HepG2 (cell line): ENCODE results near the gene SLC39A2. TPM values are rescaled to one million over a fixed set of nuclear protein-coding genes. Genes with fewer than 3 reads are reported as not detected.
A peak's percentile ranks its signal among the peaks of the same experiment; 100 is the strongest.

Source experiments
- CBFB ChIP-seq: sonication (generic); formaldehyde crosslinking; IDR thresholded peaks from 2 replicates; pipeline ENCODE4 v1.4.0; 2020; ENCODE audit warnings: missing genetic modification reagents
- GATAD2A ChIP-seq: IDR thresholded peaks from 2 replicates; pipeline ENCODE4 v1.6.1; 2016
- MEIS2 ChIP-seq: sonication (generic); formaldehyde crosslinking; IDR thresholded peaks from 2 replicates; pipeline ENCODE4 v1.9.0; 2021; ENCODE audit warnings: mild to moderate bottlenecking, missing genetic modification reagents
- PHF21A ChIP-seq: sonication (generic); formaldehyde crosslinking; IDR thresholded peaks from 2 replicates; pipeline ENCODE4 v1.5.0; 2020; ENCODE audit warnings: mild to moderate bottlenecking, missing genetic modification reagents
- RELA ChIP-seq: sonication (generic); formaldehyde crosslinking; IDR thresholded peaks from 2 replicates; pipeline ENCODE4 v1.4.0; 2020; ENCODE audit warnings: missing genetic modification reagents
- RXRA ChIP-seq: sonication (generic); formaldehyde crosslinking; IDR thresholded peaks from 2 replicates; pipeline ENCODE4 v1.5.1; 2020; ENCODE audit warnings: missing genetic modification reagents
- SIN3B ChIP-seq: fragments of 150-350 bp; IDR thresholded peaks from 2 replicates; pipeline ENCODE4 v1.6.1; 2014; ENCODE audit warnings: low read length
- SMARCC2 ChIP-seq: fragments of 450-650 bp; IDR thresholded peaks from 2 replicates; pipeline ENCODE4 v1.6.1; 2017; ENCODE audit warnings: antibody characterized with exemption, mild to moderate bottlenecking
- THAP11 ChIP-seq: IDR thresholded peaks from 2 replicates; pipeline ENCODE4 v1.6.1; 2016; ENCODE audit warnings: missing biosample characterization, missing genetic modification reagents
- ZFY ChIP-seq: sonication (generic); formaldehyde crosslinking; IDR thresholded peaks from 2 replicates; pipeline ENCODE4 v1.4.0; 2020; ENCODE audit warnings: missing genetic modification reagents
- ZKSCAN1 ChIP-seq: fragments of 150-350 bp; IDR thresholded peaks from 2 replicates; pipeline ENCODE4 v1.6.1; 2014; ENCODE audit warnings: low read length
- ZNF460 ChIP-seq: sonication (generic); formaldehyde crosslinking; IDR thresholded peaks from 2 replicates; pipeline ENCODE4 v1.5.1; 2020; ENCODE audit warnings: missing genetic modification reagents, mild to moderate bottlenecking, borderline replicate concordance
- polyA plus RNA-seq, 8 experiments: library from polyadenylated mRNA; depleted of rRNA in 3 of 8; stranded (reverse) in 7 of 8; unstranded in 1 of 8; fragments of >200 nt; fragmentation: Illumina TruSeq in 4 of 8; extraction: Trizol in 4 of 8; gene quantifications; 2 replicates each; pipeline versions ENCODE4 v1.2.1 to v1.2.3, GENCODE V29; 2011 to 2016; ENCODE audit warnings: low read depth in 4 of 8, missing spikeins in 1 of 8, mixed read lengths in 1 of 8; ENCODE audit not compliant: insufficient read depth in 1 of 8
- total RNA-seq, 5 experiments: library from RNA; depleted of rRNA; stranded (reverse); fragments of >200 nt; fragmentation: Illumina TruSeq; extraction: Trizol; gene quantifications; 2 replicates each; pipeline ENCODE4 v1.2.3, GENCODE V29; 2016; ENCODE audit warnings: low read depth in 1 of 5
- TF ChIP-seq, protein P1 (sequence below): sonication (generic); formaldehyde crosslinking; IDR thresholded peaks from 2 replicates; pipeline ENCODE4 v1.5.0; 2020; ENCODE audit warnings: mild to moderate bottlenecking, missing genetic modification reagents, borderline replicate concordance
- TF ChIP-seq, protein P2 (sequence below): sonication (generic); formaldehyde crosslinking; IDR thresholded peaks from 2 replicates; pipeline ENCODE4 v1.8.1; 2023; ENCODE audit warnings: mild to moderate bottlenecking, inconsistent platforms, moderate library complexity, missing genetic modification reagents, borderline replicate concordance

The SLC39A2 gene
- total and polyA plus RNA-seq, 2 of the 13 experiments (the other 11 are each of a cell fraction or from before 2014, with no cell fraction given): 0.08 to 0.11 TPM

DNA sequence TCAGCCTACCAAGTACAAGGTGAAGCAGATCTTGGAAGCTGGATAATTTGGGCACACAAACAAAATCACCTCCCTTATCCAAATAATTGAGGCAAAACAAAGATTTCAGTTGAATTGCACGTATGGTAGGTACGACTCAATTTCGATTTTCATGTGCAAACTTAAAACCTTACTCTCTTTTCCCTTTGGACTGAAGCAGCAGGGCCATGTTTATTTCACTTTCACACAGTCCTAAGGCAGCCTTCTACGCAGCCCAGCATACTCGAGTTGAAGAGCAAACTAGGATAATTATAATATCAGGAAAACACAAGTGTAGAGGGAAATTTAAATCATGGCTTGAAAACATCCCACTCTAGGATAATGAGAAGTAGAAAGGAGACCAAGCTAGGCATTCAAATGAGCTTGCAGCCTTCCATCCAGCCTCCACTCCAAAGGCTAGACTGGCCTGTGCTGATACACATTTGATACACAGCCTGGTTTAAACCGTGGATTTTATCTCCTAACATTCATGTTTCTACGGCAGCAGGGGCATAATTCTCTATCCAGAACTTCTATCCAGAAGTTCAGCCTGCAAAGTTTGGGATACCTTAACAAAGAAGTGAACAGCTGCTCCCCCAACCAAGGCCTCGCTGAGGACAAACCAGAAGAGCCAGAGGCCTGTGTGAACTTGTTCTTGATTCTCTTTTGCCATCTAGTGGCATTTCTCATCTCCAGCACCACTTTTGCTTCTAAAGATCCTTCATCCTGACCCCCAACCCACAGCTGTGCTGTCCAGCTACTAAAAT lies 40.7 kb downstream of the SLC39A2 start (continued):
- TF ChIP-seq, protein P1, sequence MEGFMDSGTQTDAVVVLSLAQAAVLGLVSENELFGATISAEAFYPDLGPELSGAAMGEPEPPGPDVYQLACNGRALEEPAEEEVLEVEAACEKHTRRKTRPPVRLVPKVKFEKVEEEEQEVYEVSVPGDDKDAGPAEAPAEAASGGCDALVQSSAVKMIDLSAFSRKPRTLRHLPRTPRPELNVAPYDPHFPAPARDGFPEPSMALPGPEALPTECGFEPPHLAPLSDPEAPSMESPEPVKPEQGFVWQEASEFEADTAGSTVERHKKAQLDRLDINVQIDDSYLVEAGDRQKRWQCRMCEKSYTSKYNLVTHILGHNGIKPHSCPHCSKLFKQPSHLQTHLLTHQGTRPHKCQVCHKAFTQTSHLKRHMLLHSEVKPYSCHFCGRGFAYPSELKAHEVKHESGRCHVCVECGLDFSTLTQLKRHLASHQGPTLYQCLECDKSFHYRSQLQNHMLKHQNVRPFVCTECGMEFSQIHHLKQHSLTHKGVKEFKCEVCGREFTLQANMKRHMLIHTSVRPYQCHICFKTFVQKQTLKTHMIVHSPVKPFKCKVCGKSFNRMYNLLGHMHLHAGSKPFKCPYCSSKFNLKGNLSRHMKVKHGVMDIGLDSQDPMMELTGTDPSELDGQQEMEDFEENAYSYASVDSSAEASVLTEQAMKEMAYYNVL (CRISPR knock-in tag): peak; percentile 38; the same call in 1 of the 2 replicates
- TF ChIP-seq SIN3B: 0 out of 2 replicates have a peak, but pooled peaks have one; percentile 54
- TF ChIP-seq MEIS2 (CRISPR knock-in tag): no peak
- no peak for TF ChIP-seq RELA
- TF ChIP-seq CBFB (CRISPR knock-in tag): no peak
- TF ChIP-seq, protein P2, sequence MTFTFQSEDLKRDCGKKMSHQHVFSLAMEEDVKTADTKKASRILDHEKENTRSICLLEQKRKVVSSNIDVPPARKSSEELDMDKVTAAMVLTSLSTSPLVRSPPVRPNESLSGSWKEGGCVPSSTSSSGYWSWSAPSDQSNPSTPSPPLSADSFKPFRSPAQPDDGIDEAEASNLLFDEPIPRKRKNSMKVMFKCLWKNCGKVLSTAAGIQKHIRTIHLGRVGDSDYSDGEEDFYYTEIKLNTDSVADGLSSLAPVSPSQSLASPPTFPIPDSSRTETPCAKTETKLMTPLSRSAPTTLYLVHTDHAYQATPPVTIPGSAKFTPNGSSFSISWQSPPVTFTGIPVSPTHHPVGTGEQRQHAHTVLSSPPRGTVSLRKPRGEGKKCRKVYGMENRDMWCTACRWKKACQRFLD: no peak
- no peak for TF ChIP-seq RXRA (CRISPR knock-in tag)
- peak; percentile 78 for TF ChIP-seq ZFY
- TF ChIP-seq ZKSCAN1: no peak
- TF ChIP-seq PHF21A: no peak
- TF ChIP-seq SMARCC2: no peak
- TF ChIP-seq ZNF460: no peak
- TF ChIP-seq GATAD2A: peak; percentile 29; the same call in 1 of the 2 replicates
- 0 out of 2 replicates have a peak, but pooled peaks have one; percentile 14 for TF ChIP-seq THAP11
- TF ChIP-seq, all 625 proteins: peak for 63
